ENCODE results near the gene METTL14.

The METTL14 gene

DNA sequence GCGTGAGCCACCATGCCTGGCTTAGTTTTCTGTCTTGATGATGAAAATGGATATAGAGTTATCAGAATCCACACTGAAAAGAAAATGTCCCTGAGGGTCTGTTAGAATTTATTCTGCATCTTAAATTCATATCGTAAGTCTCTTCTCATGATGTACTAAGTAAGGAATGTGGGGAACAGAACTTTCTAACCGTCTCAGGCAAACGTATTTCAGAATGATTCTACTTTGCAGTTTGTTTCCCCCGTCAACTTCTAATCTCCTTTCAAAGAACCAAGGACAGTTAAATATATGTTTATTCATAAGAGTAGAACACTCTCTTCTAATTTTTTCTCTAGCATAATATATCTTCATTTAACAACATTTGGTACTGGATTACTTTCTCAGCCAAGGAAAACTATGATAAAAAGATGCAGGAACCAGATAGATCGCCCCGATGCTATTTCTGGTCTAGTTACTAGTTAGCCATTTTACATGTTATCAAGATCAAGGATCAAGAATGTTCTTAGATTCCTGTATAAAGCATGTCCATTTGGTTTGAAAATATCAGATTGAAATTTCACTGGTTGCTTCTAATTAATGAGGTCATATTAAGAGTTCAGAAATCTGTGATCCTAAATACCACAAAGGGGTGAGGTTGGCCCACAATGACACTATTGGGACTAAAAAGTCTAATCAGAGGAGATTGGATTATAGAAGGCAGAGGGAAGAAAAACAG lies 49.5 kb downstream of the METTL14 start:
- no peak for DNase-seq

DNA sequence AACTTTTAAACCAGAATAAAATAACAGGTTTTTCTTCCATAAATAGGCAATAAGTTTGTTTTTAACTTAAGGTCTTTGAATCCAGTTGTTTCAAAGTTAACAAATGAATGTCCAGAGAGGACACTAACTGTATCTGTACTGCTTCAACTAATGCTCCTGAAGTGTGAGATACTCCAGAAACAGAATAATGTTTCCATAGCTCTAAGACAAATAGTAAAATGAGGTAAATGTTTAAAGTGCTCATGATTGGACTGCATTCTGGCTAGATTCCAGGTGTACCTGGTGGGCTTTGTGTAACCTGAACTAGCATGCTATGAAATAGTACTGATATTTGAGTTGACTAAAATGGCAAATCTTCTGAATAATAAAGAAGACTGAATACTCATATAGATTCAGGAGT lies 51.7 kb downstream of the METTL14 start:
- no peak for DNase-seq

DNA sequence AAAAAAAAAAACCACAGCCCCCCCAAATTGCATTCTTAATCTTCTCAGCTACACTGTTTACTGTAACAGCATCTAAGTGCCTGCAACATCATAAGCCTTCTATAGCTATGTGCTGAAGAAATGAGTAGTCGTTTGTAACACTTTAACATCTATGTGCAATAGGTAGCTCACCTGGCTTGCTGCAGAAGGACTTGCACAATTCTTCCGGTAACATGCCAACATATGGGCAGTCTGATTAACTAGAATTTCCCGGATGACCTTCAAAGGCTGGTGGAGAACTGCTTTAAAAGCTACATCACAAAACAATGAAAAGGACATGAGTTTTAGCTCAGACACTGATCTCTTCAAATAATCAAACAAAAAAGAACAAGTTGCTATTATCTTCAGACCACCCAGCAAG lies 52.9 kb downstream of the METTL14 start:
- no peak for DNase-seq

DNA sequence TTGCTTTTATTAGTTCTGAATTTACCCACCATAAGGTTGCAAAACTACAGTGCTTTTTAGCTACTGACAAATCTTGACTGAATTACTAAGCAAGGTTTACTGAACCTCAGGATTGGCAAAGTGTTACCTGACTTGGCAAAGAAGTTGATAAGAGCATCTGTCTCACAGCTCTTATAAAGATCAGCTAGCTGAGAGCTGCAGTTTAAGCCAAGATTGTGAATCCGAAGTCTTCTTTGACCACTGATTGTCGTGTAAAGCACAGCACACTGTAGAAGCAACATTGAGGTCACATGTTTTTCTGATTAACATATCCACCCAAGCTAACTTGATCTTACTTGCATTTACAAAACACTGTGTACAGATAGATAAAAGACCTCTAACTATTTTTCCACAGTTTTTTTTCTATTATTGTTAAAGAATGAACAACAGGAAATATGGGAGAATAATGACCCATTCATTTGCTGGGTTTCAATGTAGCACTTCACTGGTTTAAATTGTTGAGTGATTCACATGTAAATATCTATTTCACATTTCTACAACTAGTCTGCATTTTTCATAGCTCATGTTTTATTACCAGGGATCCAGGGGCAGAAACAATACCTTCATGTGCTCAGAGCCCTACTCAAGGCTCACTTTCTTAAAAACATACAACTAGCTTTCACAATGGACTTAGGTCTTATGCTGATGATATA lies 54.0 kb downstream of the METTL14 start:
- DNase-seq = no peak

DNA sequence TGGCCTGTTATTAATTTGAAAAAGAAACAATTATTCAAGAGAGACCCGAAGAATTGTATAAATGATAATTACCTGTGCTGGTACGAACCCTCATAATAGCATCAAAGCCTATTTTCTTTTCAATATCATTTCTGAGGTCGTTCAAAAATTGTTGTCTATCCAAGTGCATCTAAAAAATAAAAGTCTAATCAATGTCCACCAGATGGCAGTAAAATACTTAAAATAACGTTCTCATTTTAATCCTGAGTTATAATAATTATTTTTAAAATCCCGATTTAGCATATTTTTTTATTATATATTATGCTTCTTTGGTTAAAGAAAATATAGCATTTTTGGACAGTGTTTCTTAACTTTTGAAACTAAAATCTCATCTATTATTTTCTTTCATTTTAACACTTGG lies 55.7 kb downstream of the METTL14 start:
- no peak for DNase-seq

DNA sequence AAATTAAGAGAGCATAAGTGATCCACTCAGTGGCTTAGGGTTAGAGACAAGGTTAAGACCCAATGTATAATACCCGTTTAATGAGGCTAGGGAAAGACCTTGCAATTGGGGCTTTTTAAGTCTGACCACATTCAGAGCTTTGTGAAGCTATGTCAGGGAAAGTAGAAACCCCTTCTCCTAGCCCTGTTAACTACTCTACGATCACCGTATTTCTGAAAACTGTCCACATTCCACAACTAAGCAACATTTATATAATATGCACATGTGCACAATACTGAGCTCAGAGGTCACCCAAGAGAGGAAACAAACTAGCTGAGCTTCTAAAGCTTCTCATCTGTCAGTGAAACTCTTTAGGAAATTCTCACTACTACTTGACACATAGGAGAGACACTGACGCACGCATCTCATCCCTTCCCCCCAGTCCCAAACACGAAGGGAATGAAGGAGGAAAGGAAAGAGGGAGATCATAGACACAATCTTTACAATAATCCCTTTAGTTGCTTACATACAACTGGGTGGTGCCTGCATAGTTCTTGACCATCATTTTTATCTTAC lies 56.2 kb downstream of the METTL14 start:
- DNase-seq = no peak

DNA sequence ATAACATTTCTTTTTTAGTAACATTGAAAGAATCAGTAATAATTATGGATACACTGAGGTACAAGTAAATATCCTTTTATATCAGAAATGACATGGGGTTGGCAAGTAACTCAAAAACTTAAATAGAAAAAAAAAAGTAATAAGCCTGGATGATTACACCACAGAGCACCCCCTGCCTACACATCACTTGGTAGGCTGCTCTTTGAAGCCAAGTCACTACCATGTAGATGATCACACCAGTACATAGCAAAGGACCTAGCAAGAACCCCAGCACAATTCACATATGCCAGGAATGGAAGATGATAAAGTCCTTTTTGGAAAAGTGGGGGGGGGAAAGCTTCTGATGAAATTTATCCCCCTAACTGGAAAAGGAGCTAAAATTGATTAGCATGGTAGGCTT lies 56.9 kb downstream of the METTL14 start:
- no peak for DNase-seq

DNA sequence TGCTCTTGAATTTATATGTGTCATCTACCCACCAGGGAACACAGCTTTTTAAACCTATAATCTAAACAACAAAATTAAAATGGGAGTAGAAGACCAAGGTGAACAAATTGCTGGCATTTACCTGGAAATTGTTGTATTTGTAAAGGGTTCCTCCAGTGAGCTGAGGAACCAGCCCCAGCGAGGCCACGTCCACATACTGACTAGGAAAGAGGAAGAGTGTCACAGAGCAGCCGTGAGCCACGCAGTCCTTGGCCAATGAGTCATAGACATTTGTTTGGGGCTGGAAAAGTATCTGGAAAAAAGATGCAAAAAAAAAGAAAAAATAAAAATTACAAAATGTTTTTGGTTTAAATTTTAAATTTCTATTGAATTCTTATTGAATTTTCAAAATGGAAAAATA lies 58.7 kb downstream of the METTL14 start:
- DNase-seq = no peak

DNA sequence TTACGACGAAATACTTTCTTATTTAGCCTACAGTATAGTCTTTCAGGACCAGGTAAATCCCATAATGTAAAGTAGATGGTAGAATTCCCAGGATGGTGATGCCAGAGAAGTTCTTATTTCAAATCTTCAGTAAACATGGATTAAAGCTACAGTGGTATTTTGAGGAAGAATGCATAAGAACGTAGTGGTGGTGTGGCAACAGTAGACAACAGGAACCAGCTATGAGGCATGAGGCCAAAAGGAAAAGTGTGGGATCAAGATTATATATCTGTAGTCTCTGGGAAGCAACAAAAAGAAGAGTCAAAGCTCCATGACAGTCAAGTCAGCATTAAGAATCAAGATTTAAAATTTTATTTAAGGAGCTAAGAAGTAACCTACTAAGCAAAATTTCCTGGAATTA lies 60.2 kb downstream of the METTL14 start:
- DNase-seq = no peak

DNA sequence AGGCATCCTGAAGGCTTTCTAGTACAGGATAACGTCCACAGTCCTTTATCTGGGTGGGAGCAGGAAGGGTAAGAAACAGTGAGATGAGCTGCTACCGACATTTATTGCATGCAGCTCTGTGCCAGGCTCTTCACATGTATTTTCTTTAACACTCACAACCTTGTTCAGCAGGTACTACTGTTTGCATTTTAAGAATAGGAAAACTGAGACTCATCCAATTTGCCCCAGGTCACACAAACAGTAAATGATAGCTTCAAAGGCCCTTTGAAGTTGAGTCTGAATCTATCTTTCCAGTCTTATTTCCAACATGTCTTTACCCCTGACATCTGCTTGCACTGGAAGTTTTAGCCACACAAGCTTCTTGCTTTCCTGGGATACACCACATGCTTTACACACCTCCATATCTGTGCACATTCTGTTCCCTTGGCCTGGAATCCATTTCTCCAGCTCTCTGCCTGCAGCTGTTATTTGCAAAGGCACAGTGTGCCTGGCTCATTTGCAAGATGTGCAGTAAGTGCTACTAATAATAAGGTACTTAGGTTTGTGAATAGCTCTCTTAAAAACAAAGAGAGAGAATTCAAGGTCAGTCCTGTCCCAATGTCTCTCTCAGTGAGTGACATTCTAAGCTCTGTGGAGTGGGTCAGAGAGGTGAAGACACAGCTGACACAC lies 61.2 kb downstream of the METTL14 start:
- no peak for DNase-seq

DNA sequence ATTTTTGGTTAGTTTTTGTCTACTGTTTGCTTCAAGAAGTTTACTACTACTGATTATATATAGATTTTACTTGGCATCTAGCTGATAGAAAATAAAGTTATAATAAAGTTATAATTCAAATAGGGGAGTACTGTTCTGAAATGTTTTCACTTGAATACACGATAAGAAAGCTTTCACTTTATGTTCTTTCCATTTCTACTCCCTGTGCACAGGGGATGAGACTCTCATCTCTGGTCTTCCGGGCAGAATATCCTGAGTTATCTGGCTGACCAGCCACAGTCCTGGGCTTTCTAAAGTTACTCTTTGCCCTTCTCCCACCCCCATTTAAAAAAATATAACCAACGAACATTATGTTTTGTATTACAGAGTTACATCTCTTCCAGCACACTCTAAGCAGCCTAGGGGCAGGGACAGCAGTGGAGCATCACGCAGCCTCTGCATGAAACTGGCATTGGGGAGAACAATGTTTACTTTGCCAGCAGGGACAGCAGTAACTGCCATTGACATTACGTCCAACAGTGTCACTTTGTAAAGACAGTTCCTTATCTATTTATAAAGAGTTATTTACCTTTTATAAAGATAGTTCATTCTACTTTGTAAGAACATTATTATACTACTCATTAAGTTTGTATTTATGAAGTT lies 64.3 kb downstream of the METTL14 start:
- DNase-seq = no peak

DNA sequence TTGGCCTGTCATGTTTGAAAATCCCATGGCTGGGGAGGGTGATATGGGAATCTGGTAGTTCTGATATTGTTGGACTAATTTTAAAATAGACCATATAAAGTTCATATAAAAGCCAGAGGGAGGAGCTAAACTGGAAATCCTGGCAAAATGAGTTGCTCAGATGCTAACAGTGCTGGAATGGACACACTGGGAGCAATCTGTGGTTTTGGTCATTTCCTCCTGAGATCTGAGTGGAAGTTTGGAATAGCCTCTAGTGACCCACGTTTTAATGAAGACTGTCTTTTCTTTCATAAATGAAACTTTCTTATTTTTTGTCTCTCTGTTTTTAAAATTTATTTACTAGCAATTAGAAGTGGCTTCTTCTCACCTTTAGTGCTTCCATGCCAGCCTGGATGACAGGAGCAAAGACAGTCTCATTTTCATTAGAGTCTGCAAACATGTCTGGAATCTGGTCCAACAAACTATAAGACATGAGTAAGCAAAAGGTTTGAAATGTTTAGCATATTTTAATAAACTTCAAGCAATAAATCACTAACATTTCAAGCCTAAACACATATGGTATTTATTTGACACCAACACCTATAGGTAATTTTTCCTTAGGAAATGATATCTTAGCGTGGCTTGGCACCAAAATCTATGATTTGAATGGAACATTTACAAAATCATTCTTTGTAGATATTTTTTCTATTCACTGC lies 66.6 kb downstream of the METTL14 start:
- no peak for DNase-seq

DNA sequence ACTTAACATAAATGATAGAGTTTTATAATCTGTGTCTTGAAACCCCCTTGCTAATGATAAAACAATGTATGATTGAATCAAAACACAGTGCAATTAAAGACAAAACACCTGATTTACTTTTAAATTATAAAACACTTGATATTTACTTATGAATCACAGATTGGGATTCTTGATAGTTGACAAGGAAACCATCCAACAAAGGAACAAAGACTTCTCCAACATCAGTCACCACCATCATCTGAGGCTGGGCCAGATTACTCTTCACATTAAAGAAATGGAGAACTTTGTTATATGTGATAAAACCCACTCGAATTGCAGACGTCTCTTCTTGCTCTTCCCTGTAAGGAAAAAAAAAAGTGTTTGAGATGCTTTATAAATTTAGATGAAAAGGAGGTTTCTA lies 67.4 kb downstream of the METTL14 start:
- no peak for DNase-seq

DNA sequence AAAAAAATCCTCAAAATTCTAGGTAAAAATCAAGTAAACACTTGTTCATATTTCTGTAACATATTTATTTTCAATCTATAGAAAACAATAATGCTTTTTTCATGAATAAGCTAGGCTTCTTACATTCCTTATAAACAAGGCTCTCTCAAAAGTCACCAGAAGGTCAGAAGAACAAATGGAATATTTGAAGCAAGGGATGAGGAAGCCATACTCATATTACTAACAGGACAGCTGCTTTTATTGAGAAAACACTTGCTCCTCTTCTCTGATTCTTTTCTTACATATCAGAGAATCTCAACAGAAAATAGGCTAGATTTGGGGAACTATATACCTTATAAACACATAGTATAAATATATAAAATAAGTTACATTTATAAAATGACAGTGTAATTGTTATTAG lies 67.9 kb downstream of the METTL14 start:
- no peak for DNase-seq

DNA sequence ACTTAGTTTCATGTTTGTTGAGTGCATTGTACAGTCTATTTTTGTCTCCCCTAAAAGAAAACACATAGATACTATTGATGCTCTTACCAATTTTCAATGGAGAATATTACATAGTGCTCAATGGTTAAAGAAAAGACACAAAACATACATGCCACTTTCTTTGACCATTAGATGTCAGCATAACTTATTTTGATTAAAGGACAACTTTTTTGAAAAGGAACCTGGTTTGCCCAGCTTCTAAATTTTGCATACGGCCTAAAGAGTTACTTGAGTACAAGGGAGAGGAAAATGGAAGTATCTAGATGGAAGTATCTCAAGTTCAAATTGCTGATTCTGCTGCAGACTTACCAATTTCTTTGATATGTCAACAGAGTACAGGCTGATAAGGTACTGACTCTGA lies 68.5 kb downstream of the METTL14 start:
- no peak for DNase-seq

DNA sequence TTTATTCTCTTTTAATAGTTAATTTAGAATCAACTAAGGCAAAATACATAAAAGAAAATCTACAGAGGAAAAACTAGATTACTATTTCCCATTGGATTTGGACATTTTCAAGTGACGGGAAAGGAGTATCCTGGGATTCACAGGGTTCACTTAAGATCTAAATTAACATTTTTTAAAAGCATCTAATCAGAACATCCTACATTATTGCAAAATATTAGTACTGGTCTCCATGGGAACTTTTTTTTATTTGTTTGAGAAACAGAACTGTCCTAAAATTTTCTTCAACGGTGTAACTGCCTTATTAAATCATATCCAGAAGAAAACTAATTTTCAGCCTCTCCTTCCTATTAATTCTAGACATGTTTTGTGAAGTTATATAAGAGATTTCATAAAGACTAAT lies 69.7 kb downstream of the METTL14 start:
- DNase-seq = no peak

DNA sequence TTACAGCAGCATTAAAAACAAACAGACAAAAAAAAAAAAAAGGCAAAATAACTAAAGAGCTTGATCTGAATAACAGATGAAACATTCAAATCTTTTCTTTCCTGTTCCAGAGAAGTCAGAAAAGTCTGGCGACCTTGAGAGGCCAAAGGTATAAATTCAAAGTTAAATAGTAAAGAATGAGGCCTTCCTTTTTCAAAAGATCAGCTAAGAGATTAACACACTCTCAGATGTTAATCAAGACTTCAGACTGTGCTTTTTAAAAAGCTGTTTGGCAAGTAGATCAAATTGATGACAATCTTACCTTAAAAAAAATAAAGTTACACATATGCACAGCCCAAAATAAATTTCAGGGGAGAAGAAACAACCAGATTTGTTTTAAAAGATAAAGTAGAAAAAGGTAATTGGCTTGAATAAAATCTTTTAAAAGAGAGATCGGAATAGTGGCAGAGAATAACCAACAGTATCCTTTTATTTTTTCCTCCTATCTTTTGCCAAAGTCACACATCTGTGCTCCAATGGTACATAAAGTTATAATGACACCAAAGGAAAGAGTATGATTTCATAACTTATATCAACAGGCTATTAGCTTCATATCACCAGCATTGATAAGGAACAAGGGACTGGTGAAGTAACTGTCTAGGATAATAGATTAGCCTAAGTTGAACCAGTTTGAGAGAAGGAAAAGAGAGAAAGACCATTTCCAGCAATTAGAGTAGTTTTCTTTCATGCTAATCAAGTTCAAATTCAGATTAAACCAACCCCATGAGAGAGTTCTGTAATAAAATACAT lies 70.4 kb downstream of the METTL14 start:
- no peak for DNase-seq

DNA sequence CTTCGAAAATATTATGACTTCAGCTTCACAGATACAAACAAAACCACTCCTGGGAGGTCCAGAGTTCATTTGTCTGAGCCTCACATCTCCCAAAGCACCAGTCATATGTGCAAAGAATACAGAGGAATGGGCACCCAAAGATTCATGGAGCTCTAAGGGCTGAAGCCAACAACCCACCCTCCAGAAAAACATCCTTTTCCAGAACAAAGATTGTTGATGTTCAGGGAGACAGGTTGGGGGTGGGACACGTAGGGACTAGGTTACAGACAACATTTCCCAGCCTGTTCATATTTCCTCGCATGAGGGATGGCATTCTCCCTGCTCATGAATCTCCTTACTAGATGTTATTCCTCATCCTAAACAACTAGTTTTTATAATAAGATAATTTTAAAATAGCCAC lies 71.2 kb downstream of the METTL14 start:
- no peak for DNase-seq

DNA sequence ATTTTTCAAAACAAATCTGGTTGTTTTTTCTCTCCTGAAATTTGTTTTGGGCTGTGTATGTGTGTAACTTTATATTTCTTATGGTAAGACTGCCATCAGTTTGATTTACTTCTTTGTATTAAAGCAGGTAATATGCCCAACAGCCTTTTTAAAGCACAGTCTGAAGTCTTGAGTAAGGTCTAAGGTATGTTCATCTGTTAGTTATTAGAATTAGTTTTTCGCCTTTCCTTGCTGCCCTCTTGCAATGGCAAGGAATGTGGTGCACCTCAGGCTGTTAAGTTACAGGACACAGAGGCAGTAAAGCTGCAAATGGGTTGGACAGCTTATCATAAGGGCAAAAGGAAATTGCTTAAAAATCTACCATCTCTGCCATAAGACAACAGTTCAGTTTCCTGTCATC lies 71.8 kb downstream of the METTL14 start:
- DNase-seq = no peak

DNA sequence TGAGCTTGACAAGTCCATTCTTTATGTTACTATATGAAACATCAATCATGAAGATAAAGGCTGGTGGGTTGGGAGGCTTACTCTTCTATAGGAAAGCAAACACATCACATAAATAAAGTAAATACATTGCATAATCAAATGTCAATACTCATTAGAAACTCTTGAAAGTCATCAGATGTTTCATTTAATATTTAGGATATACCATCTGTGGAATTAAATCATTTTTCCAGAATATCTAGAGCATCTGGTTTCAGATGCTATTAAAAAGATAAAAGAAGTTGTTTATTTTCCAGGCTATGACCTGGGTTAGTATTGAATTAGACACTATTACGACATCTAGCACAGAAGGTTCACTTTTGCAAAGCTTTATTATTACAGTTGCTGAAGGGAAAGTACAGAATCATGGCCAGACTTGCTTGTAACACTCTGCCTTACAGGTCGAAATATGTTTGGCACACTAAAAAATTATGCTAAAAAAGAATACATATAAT lies 72.6 kb downstream of the METTL14 start:
- no peak for DNase-seq

DNA sequence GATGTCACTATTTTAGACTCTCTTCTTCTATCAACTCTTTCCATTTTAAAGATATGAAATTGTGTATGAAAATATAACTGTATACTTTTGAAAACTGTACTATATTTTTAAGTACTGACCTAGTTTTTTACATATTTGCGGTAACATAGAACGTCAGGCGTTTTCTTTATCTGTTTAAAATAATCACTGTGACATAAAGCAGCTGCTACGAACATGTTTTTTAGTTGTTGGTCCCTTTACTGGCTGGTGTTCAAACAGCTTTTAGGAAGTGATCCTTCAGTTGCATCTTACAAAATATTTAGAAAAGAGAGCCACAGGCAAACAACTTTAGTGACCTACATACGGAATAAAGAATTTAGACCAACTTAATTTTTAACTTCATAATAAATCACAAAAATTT lies 73.1 kb downstream of the METTL14 start:
- no peak for DNase-seq

DNA sequence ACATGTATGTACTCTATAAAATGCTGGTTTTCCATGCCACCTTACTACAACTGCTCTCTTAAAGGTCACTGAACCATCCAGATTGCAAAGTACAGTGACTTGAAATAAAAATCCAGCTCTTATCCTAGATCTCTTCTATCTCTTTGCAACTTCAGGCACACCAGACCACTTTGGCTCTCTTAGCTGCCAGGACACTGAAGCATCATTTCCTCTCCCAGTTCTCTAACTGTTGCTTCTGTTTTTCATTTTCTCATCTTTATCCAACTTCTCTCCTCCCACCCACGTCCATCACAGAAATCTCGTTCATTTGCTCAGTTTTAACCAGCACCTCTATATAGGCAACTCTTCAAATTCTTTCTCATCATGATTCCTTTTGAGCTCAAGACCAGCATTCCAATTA lies 74.3 kb downstream of the METTL14 start:
- DNase-seq = no peak
